ENCODE results near the gene SGIP1.
"Not testable (repeated sequence)": the region's sequence is repeated elsewhere in the genome, so short reads cannot be mapped to it uniquely, and the experiment has no call there.

SGIP1 gene

GRCh38 chr1:66775646-66776045, 241.7 kb downstream of the SGIP1 start:
- ChIA-PET CTCF (interaction anchor here (0.6 kb wide), 1 partner anchor 31 kb away, joined by 3 read pairs; no protein-coding TSS in a partner anchor), POLR2A (no interaction called here)
- Histone ChIP-seq H3K36me3 (ENCODE audit: control insufficient read depth in 4 of 4, insufficient read depth in 4 of 4, low read length in 3 of 4) (peaks cover 22 to 89% (median 35%) of the 10 kb centered on the region in 4 experiments), H3K4me1 (ENCODE audit: control extremely low read depth in 1 of 4, control insufficient read depth in 4 of 4, insufficient read depth in 4 of 4, low read length in 3 of 4) (no peaks in the 10 kb centered on the region), H3K27ac (ENCODE audit: insufficient read depth in 1 of 2, low read depth in 1 of 2, low read length in 2 of 2, poor library complexity in 1 of 2, severe bottlenecking in 2 of 2) (no peak overlapping the region), H3K4me3 (ENCODE audit: control insufficient read depth in 1 of 7, extremely low read depth in 1 of 7, insufficient read depth in 4 of 7, low read depth in 2 of 7, low read length in 6 of 7) (no peak overlapping the region), H3K27me3 (replicated peaks in 2 of 5; ENCODE audit: control insufficient read depth in 4 of 5, insufficient read depth in 5 of 5, low read length in 4 of 5) (no peaks in the 10 kb centered on the region), H3K9me3 (ENCODE audit: control extremely low read depth in 1 of 5, control insufficient read depth in 4 of 5, insufficient read depth in 2 of 5, low read depth in 1 of 5, low read length in 4 of 5) (peaks cover 3 to 24% (median 10%) of the 10 kb centered on the region in 5 experiments)
- WGBS (ENCODE audit: insufficient coverage) = 100% methylated on average over 3 of the region's 3 CpGs
- no peak for DNase-seq

GRCh38 chr1:66777831-66778230, 243.9 kb downstream of the SGIP1 start:
- H3K4me3 ChIP-seq (ENCODE audit: control insufficient read depth in 1 of 7, extremely low read depth in 1 of 7, insufficient read depth in 4 of 7, low read depth in 2 of 7, low read length in 6 of 7) = no peak overlapping the region
- peaks cover 5 to 72% (median 28%) of the 10 kb centered on the region in 4 experiments for H3K36me3 ChIP-seq (ENCODE audit: control insufficient read depth in 4 of 4, insufficient read depth in 4 of 4, low read length in 3 of 4)
- H3K9me3 ChIP-seq (ENCODE audit: control extremely low read depth in 1 of 5, control insufficient read depth in 4 of 5, insufficient read depth in 2 of 5, low read depth in 1 of 5, low read length in 4 of 5) = peaks cover 3 to 24% (median 10%) of the 10 kb centered on the region in 5 experiments
- no peaks in the 10 kb centered on the region for H3K27me3 ChIP-seq (replicated peaks in 2 of 5; ENCODE audit: control insufficient read depth in 4 of 5, insufficient read depth in 5 of 5, low read length in 4 of 5)
- no peak for DNase-seq
- CTCF ChIA-PET = interaction anchor here (1.0 kb wide), 1 partner anchor 19 kb away, joined by 4 read pairs; no protein-coding TSS in a partner anchor
- no peak overlapping the region for H3K27ac ChIP-seq (ENCODE audit: insufficient read depth in 1 of 2, low read depth in 1 of 2, low read length in 2 of 2, poor library complexity in 1 of 2, severe bottlenecking in 2 of 2)
- no CpG with 5 or more reads among the region's 3 CpGs for WGBS (ENCODE audit: insufficient coverage)
- H3K4me1 ChIP-seq (ENCODE audit: control extremely low read depth in 1 of 4, control insufficient read depth in 4 of 4, insufficient read depth in 4 of 4, low read length in 3 of 4) = no peaks in the 10 kb centered on the region
- POLR2A ChIA-PET = interaction anchor here (0.7 kb wide), 1 partner anchor 282 kb away, joined by 3 read pairs; no protein-coding TSS in a partner anchor

GRCh38 chr1:66778266-66778665, 244.3 kb downstream of the SGIP1 start:
- Histone ChIP-seq H3K9me3 (ENCODE audit: control extremely low read depth in 1 of 5, control insufficient read depth in 4 of 5, insufficient read depth in 2 of 5, low read depth in 1 of 5, low read length in 4 of 5) (peaks cover 3 to 24% (median 10%) of the 10 kb centered on the region in 5 experiments), H3K4me3 (ENCODE audit: control insufficient read depth in 1 of 7, extremely low read depth in 1 of 7, insufficient read depth in 4 of 7, low read depth in 2 of 7, low read length in 6 of 7) (no peak overlapping the region), H3K4me1 (ENCODE audit: control extremely low read depth in 1 of 4, control insufficient read depth in 4 of 4, insufficient read depth in 4 of 4, low read length in 3 of 4) (no peaks in the 10 kb centered on the region), H3K27ac (ENCODE audit: insufficient read depth in 1 of 2, low read depth in 1 of 2, low read length in 2 of 2, poor library complexity in 1 of 2, severe bottlenecking in 2 of 2) (no peak overlapping the region), H3K27me3 (replicated peaks in 2 of 5; ENCODE audit: control insufficient read depth in 4 of 5, insufficient read depth in 5 of 5, low read length in 4 of 5) (no peaks in the 10 kb centered on the region), H3K36me3 (ENCODE audit: control insufficient read depth in 4 of 4, insufficient read depth in 4 of 4, low read length in 3 of 4) (peaks cover 1 to 68% (median 26%) of the 10 kb centered on the region in 4 experiments)
- ChIA-PET POLR2A (no interaction called here), CTCF (interaction anchor here (1.0 kb wide), 1 partner anchor 20 kb away, joined by 4 read pairs; no protein-coding TSS in a partner anchor)
- 100% methylated on average over 4 of the region's 4 CpGs for WGBS (ENCODE audit: insufficient coverage)
- DNase-seq = no peak

GRCh38 chr1:66778969-66779368, 245.0 kb downstream of the SGIP1 start:
- WGBS (ENCODE audit: insufficient coverage) = no CpG with 5 or more reads among the region's 4 CpGs
- POLR2A ChIA-PET = no interaction called here
- Histone ChIP-seq H3K4me3 (ENCODE audit: control insufficient read depth in 1 of 7, extremely low read depth in 1 of 7, insufficient read depth in 4 of 7, low read depth in 2 of 7, low read length in 6 of 7) (no peak overlapping the region), H3K4me1 (ENCODE audit: control extremely low read depth in 1 of 4, control insufficient read depth in 4 of 4, insufficient read depth in 4 of 4, low read length in 3 of 4) (no peaks in the 10 kb centered on the region), H3K27me3 (replicated peaks in 2 of 5; ENCODE audit: control insufficient read depth in 4 of 5, insufficient read depth in 5 of 5, low read length in 4 of 5) (no peaks in the 10 kb centered on the region), H3K9me3 (ENCODE audit: control extremely low read depth in 1 of 5, control insufficient read depth in 4 of 5, insufficient read depth in 2 of 5, low read depth in 1 of 5, low read length in 4 of 5) (peaks cover 3 to 24% (median 10%) of the 10 kb centered on the region in 5 experiments), H3K36me3 (ENCODE audit: control insufficient read depth in 4 of 4, insufficient read depth in 4 of 4, low read length in 3 of 4) (peaks cover 0 to 61% (median 23%) of the 10 kb centered on the region in 4 experiments), H3K27ac (ENCODE audit: insufficient read depth in 1 of 2, low read depth in 1 of 2, low read length in 2 of 2, poor library complexity in 1 of 2, severe bottlenecking in 2 of 2) (no peak overlapping the region)
- DNase-seq = no peak
- CTCF ChIA-PET = interaction anchor here (0.9 kb wide), 1 partner anchor 12 kb away, joined by 3 read pairs; no protein-coding TSS in a partner anchor

- ChIA-PET POLR2A (no interaction called here), CTCF (interaction anchor here (0.9 kb wide), 1 partner anchor 13 kb away, joined by 3 read pairs; no protein-coding TSS in a partner anchor)
- Histone ChIP-seq H3K4me1 (ENCODE audit: control extremely low read depth in 1 of 4, control insufficient read depth in 4 of 4, insufficient read depth in 4 of 4, low read length in 3 of 4) (no peaks in the 10 kb centered on the region), H3K9me3 (ENCODE audit: control extremely low read depth in 1 of 5, control insufficient read depth in 4 of 5, insufficient read depth in 2 of 5, low read depth in 1 of 5, low read length in 4 of 5) (peaks cover 3 to 24% (median 10%) of the 10 kb centered on the region in 5 experiments), H3K27me3 (replicated peaks in 2 of 5; ENCODE audit: control insufficient read depth in 4 of 5, insufficient read depth in 5 of 5, low read length in 4 of 5) (no peaks in the 10 kb centered on the region), H3K36me3 (ENCODE audit: control insufficient read depth in 4 of 4, insufficient read depth in 4 of 4, low read length in 3 of 4) (peaks cover 0 to 55% (median 21%) of the 10 kb centered on the region in 4 experiments), H3K4me3 (ENCODE audit: control insufficient read depth in 1 of 7, extremely low read depth in 1 of 7, insufficient read depth in 4 of 7, low read depth in 2 of 7, low read length in 6 of 7) (no peak overlapping the region), H3K27ac (ENCODE audit: insufficient read depth in 1 of 2, low read depth in 1 of 2, low read length in 2 of 2, poor library complexity in 1 of 2, severe bottlenecking in 2 of 2) (no peak overlapping the region)
- no peak for DNase-seq
- WGBS (ENCODE audit: insufficient coverage) = 100% methylated on average over 2 of the region's 2 CpGs
Observed at GRCh38 chr1:66779475-66780078, 245.6 kb downstream of the SGIP1 start.

GRCh38 chr1:66785800-66786199, 251.8 kb downstream of the SGIP1 start:
- CTCF ChIA-PET; DNase-seq; H3K4me3 ChIP-seq (ENCODE audit: control insufficient read depth in 1 of 7, extremely low read depth in 1 of 7, insufficient read depth in 4 of 7, low read depth in 2 of 7, low read length in 6 of 7); H3K4me1 ChIP-seq (ENCODE audit: control extremely low read depth in 1 of 4, control insufficient read depth in 4 of 4, insufficient read depth in 4 of 4, low read length in 3 of 4); H3K27me3 ChIP-seq (replicated peaks in 2 of 5; ENCODE audit: control insufficient read depth in 4 of 5, insufficient read depth in 5 of 5, low read length in 4 of 5); H3K36me3 ChIP-seq (ENCODE audit: control insufficient read depth in 4 of 4, insufficient read depth in 4 of 4, low read length in 3 of 4); POLR2A ChIA-PET; H3K27ac ChIP-seq (ENCODE audit: insufficient read depth in 1 of 2, low read depth in 1 of 2, low read length in 2 of 2, poor library complexity in 1 of 2, severe bottlenecking in 2 of 2); H3K9me3 ChIP-seq (ENCODE audit: control extremely low read depth in 1 of 5, control insufficient read depth in 4 of 5, insufficient read depth in 2 of 5, low read depth in 1 of 5, low read length in 4 of 5): not testable (repeated sequence)
- WGBS (ENCODE audit: insufficient coverage) = no CpG with 5 or more reads among the region's 2 CpGs

GRCh38 chr1:66787641-66788040, 253.7 kb downstream of the SGIP1 start:
- no peak for DNase-seq
- POLR2A ChIA-PET = no interaction called here
- CTCF ChIA-PET = interaction anchor here (0.6 kb wide), 1 partner anchor 57 kb away, joined by 3 read pairs; no protein-coding TSS in a partner anchor

More at GRCh38 chr1:66787641-66788040, 253.7 kb downstream of the SGIP1 start:
- 94% methylated on average over 2 of the region's 4 CpGs for WGBS (ENCODE audit: insufficient coverage)
- Histone ChIP-seq H3K4me3 (ENCODE audit: control insufficient read depth in 1 of 7, extremely low read depth in 1 of 7, insufficient read depth in 4 of 7, low read depth in 2 of 7, low read length in 6 of 7) (no peak overlapping the region), H3K27ac (ENCODE audit: insufficient read depth in 1 of 2, low read depth in 1 of 2, low read length in 2 of 2, poor library complexity in 1 of 2, severe bottlenecking in 2 of 2) (no peak overlapping the region), H3K9me3 (ENCODE audit: control extremely low read depth in 1 of 5, control insufficient read depth in 4 of 5, insufficient read depth in 2 of 5, low read depth in 1 of 5, low read length in 4 of 5) (no peaks in the 10 kb centered on the region), H3K36me3 (ENCODE audit: control insufficient read depth in 4 of 4, insufficient read depth in 4 of 4, low read length in 3 of 4) (no peaks in the 10 kb centered on the region), H3K27me3 (replicated peaks in 2 of 5; ENCODE audit: control insufficient read depth in 4 of 5, insufficient read depth in 5 of 5, low read length in 4 of 5) (no peaks in the 10 kb centered on the region), H3K4me1 (ENCODE audit: control extremely low read depth in 1 of 4, control insufficient read depth in 4 of 4, insufficient read depth in 4 of 4, low read length in 3 of 4) (peaks cover 0 to 9% (median 3%) of the 10 kb centered on the region in 4 experiments)

Measured in common myeloid progenitor, CD34-positive (primary cell).